ENCODE results near the gene EFL1. TPM values are rescaled to one million over a fixed set of nuclear protein-coding genes. Genes with fewer than 3 reads are reported as not detected.
"Not testable (repeated sequence)": the region's sequence is repeated elsewhere in the genome, so short reads cannot be mapped to it uniquely, and the experiment has no call there.

EFL1 gene
- total and polyA plus RNA-seq, 2 experiments from 2014 or later, result 15.4 to 46.4 TPM

DNA sequence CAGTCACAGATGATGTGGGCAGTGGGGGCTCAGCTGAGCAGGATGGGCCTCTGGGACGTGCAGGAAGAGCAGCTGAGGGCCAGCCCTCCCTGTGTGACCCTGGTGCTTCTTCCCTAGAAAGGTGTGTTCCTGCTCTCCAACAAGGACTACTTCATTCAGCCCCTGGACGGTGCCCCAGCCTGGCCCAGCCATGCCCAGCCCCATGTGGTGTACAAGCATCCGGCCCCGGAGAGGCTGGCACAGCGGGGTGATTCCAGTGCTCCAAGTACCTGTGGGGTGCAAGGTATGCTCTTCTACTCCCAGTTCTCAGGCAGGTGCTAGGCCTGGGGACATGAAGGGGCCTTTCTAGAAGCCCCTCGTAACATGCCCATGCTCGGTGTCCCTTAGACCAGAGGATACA lies 38.3 kb upstream of the EFL1 start (continued):
- no peak for TF ChIP-seq REST (IDR thresholded peaks at IDR 0.05; ENCODE audit: unreplicated experiment)
- TF ChIP-seq CTCF (conservative IDR thresholded peaks at IDR 0.05; ENCODE audit: low read depth in 2 of 2), result no peak
- TF ChIP-seq EZH2phosphoT487 (IDR thresholded peaks at IDR 0.05; ENCODE audit: unreplicated experiment), result no peak
- TF ChIP-seq POLR2AphosphoS5 (IDR thresholded peaks at IDR 0.05; ENCODE audit: low read depth), result no peak
- no peak for TF ChIP-seq STAT1 (IDR thresholded peaks at IDR 0.05; ENCODE audit: unreplicated experiment)

- not testable (repeated sequence) for H3K4me3 ChIP-seq; H3K27me3 ChIP-seq (ENCODE audit: insufficient read depth); DNase-seq (ENCODE audit: low spot score); H3K9me3 Mint-ChIP-seq; H3K4me1 Mint-ChIP-seq; H3K27ac Mint-ChIP-seq; H3K36me3 ChIP-seq (ENCODE audit: insufficient read depth); H3K4me3 Mint-ChIP-seq; H3K27ac ChIP-seq (ENCODE audit: low read depth); H4K20me1 ChIP-seq (replicated peaks; ENCODE audit: insufficient read depth); H3F3A ChIP-seq (replicated peaks; ENCODE audit: low read depth); H3K9me2 ChIP-seq (ENCODE audit: insufficient read depth); H3K4me2 ChIP-seq; H3K36me3 Mint-ChIP-seq (ENCODE audit: low read depth); H2AFZ ChIP-seq; H3K79me2 ChIP-seq (replicated peaks; ENCODE audit: insufficient read depth); H3K4me1 ChIP-seq (ENCODE audit: insufficient read depth); ATAC-seq
- H3K27me3 Mint-ChIP-seq (ENCODE audit: insufficient read depth, low read depth, poor library complexity), result peaks cover 14% of the 10 kb centered on the region
Measured at GRCh38 chr15:82300326-82300725, 37.8 kb upstream of the EFL1 start.

- H3F3A ChIP-seq (replicated peaks; ENCODE audit: low read depth); H3K9me2 ChIP-seq (ENCODE audit: insufficient read depth); H2AFZ ChIP-seq; H3K79me2 ChIP-seq (replicated peaks; ENCODE audit: insufficient read depth); H3K4me1 Mint-ChIP-seq; H3K27ac ChIP-seq (ENCODE audit: low read depth); H3K27me3 ChIP-seq (ENCODE audit: insufficient read depth); H3K4me1 ChIP-seq (ENCODE audit: insufficient read depth); H4K20me1 ChIP-seq (replicated peaks; ENCODE audit: insufficient read depth); H3K27ac Mint-ChIP-seq; DNase-seq (ENCODE audit: low spot score); ATAC-seq; H3K4me3 Mint-ChIP-seq; H3K4me3 ChIP-seq; H3K4me2 ChIP-seq; H3K36me3 Mint-ChIP-seq (ENCODE audit: low read depth); H3K36me3 ChIP-seq (ENCODE audit: insufficient read depth); H3K9me3 Mint-ChIP-seq: not testable (repeated sequence)
- peaks cover 14% of the 10 kb centered on the region for H3K27me3 Mint-ChIP-seq (ENCODE audit: insufficient read depth, low read depth, poor library complexity)
Measured at GRCh38 chr15:82299511-82299914, 37.0 kb upstream of the EFL1 start.

Data from GM23338 (cell line).